22Rv1 (cell line): ENCODE measurements around the gene ZC3H11A.

Experiments
- ZFX ChIP-seq: fragments of 450-650 bp; IDR thresholded peaks from 2 replicates; pipeline ENCODE4 v1.6.1; 2017; ENCODE audit warnings: antibody characterized with exemption, borderline replicate concordance
- TF ChIP-seq, protein P1 (sequence below): fragments of 450-650 bp; IDR thresholded peaks from 2 replicates; pipeline ENCODE4 v1.5.1; 2017; ENCODE audit warnings: mild to moderate bottlenecking

DNA sequence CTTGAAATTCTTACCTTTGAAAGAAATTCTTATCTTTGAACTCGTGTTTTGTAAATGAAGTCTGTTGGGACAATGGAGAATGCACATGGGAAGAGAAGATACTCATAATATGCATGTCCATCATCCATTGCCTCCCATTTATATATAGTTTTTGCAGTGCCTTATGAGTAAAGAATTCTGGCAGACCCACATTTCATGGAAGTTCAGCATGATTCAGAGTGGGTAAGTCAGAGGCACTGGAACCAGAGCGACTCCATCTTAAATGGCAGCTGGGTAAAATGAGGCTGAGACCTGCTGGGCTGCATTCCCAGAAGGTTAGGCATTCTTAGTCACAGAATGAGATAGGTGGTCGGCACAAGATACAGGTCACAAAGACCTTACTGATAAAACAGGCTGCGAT, 16.6 kb upstream of the ZC3H11A start:
- TF ChIP-seq ZFX, result no peak
- TF ChIP-seq, protein P1, sequence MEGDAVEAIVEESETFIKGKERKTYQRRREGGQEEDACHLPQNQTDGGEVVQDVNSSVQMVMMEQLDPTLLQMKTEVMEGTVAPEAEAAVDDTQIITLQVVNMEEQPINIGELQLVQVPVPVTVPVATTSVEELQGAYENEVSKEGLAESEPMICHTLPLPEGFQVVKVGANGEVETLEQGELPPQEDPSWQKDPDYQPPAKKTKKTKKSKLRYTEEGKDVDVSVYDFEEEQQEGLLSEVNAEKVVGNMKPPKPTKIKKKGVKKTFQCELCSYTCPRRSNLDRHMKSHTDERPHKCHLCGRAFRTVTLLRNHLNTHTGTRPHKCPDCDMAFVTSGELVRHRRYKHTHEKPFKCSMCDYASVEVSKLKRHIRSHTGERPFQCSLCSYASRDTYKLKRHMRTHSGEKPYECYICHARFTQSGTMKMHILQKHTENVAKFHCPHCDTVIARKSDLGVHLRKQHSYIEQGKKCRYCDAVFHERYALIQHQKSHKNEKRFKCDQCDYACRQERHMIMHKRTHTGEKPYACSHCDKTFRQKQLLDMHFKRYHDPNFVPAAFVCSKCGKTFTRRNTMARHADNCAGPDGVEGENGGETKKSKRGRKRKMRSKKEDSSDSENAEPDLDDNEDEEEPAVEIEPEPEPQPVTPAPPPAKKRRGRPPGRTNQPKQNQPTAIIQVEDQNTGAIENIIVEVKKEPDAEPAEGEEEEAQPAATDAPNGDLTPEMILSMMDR, result no peak
